HG02763 (cell line): ENCODE results near the gene SYNDIG1L.
A peak's percentile ranks its signal among the peaks of the same experiment; 100 is the strongest.
"Not testable (repeated sequence)": the region's sequence is repeated elsewhere in the genome, so short reads cannot be mapped to it uniquely, and the experiment has no call there.

ENCODE experiments used
- ATAC-seq: cut with Tn5 transposase; IDR thresholded peaks from one replicate; pipeline ENCODE4 v1.9.1; 2021; ENCODE audit warnings: mild to moderate bottlenecking, moderate library complexity; ENCODE audit not compliant: unreplicated experiment

The SYNDIG1L gene

DNA sequence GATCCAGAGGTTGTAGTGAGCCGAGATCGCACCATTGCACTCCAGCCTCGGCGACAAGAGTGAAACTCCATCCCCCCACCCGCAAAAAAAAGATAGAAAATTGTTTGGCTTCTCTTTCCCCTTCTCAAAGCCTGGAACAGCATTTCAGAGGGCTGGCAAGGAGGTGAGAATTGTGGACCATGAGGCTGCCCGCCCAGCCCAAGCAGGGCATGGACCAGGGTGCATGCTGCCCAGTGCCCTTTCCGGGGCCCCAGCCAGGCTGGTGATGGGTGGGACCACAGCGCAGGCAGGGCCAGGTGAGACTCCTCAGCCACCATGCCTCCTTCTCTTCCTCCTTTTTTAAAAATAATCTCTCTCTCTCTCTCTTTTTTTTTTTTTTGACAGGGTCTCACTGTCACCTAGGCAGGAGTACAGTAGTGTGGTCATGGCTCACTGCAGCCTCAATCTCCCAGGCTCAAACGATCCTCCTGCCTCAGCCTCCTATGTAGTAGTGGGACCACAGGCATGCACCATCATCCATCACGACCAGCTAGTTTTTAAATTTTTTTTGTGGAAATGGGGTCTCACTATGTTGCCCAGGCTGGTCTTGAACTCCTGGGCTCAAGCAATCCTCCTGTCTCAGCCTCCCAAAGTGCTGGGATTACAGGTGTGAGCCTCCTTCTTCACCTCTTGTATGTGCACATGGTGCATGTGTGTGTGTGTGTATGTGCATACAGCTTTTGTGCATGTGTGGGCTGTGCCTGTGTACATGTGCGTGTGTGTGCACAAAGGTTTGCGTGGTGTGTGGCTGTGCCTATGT lies 22.2 kb downstream of the SYNDIG1L start:
- ATAC-seq = no peak

DNA sequence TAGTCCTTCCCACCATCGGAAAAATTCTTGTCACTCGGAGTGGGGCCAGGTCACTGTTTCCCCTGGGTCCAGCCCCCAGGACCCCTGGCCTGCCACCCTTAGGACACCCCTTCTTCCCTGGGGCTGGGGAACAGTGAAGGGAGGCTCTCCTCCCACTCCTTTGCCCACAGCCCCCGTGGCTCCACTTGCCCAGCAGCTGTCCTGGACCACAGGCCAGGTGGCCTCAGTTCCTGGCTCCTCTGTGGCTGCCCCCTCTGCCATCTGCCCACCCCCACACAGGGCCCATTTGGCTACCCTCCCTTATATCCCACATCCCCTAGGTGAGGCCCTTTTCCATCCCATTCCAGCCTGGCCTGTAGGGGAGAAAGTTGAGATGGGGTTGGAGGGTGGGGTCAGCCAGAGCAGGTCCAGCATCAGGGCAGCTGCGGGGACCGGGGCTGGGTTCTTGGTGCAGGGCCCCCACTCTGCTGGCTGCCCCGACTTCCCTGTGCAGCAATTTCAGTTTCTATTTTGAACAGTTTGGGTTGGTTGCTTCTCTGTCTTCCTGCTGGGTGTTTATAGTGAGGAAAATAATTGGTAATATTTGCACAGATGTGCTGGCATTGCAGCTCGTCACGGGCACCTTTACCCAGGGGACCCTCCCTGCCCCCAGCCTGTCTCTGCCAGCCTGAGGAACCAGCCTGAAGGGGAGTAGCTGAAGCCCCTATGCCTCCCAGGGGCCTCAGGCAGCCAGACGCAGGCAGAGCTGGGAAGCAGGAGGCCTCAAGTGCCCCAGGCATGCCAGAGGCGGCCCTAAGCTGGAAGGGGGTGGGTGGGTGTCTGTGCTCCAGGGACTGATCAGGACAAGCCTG lies 23.4 kb downstream of the SYNDIG1L start:
- no peak for ATAC-seq

DNA sequence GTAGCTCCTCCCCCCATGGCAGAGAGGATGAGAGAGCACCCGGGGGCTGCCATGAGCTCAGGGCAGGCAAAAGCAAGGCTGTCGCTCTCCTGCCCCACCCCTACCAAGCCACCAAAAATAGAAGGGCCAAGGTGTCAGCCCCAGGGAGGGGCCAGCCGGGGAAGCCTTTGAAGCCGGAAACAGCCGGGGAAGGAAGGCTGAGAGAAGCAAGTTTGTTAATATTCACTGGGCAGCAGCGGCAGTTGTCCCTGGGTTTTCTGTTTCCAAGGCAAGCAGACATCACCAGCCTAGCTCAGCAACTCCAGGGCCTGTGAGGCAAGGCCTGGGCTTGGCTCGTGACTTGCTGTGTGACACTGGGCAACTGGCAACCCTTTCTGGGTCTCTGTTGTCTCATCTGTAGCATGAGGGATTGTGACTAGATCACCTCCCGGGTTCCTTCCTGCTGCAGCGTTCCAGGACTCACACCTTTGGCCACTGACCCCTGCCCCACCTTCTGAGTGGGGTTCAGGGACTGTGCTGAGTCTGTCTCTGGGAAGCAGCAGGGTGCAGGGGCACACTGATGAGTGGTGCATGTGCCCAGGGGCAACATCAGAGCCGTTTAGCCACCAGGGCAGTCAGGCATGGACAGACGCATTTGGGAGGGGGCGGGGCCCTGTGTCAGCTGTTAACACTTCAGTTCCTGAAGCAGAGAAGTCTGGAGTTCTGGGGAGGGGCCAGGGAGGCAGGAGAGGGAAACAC lies 24.3 kb downstream of the SYNDIG1L start:
- ATAC-seq = peak; percentile 62

DNA sequence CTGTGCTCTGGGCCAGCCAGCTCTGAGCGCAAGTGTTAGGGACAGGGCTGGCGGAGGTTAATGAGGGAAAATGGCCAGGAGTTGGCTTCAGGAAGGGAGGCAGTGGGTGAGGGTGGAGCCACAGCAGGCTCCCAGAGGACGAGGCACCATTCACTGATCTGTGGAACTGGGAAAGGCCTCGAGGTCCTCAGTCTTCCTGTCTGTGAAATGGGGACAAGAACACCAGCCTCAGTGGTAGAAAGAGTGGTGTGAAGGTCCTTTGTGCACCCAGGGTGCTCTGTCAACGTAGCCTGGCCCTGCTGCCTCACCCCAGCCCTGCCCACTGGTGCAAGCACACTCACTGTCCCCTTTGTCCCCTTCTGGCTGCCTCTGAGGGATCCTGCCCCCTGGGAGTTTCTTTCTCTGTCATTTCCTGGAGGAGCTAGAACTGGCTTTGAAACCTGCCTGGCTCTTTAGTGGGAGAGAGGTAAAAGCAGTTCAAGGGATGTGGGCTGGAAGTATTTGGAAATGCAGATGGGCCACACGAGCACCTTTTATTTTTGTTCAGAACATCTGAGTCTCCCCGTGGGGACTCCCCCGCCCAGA lies 25.0 kb downstream of the SYNDIG1L start:
- ATAC-seq = no peak

DNA sequence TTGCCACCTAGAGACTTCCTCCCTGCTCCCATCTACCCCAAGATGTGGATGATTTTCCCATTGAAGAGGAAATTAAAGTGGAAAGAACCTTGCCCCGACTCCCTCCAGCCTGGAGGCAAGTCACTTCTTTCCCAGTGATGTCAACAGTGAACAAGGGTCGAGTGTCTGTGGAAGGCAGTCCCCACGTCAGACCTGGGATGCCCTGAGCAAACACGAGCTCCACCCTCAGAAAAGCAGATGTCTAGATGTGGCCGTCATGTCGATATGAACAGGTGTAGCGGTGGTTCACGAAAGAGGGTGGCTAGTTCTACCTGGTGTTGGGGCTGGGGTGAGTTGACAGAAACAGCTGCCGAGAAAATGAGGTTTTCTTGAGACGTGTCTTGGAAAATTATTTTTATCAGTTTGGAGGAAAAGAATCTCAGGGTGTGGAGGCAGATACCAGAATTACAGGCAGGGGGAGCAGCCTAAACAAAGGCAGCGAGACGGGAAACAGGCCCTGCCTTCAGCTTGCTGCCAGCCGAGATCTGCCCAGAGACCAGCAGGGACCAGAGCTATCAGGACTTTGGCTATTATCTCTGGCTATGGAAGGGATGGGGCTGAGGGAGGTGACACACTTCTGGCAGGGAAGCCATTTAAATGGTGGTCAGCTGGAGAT lies 25.9 kb downstream of the SYNDIG1L start:
- no peak for ATAC-seq

DNA sequence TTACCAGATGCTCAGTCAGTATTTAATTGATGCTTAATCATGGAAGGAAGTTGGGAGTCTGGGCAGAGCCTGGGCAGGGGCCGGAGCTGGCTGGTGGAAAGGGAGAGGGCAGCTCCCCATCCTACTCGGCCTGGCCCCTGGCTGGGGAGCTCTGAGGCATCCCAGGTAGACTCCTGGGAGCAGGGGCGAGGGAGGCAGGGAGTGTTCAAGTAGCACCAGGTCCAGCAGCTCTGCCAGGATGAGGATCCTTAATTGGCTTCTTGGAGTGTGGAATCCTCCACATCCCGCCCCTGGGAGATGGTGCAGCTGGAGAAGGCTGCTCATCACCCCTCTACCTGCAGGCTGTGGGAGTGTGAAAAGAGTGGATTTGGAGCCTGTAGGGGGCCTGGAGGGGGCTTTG lies 30.9 kb downstream of the SYNDIG1L start:
- ATAC-seq = no peak

DNA sequence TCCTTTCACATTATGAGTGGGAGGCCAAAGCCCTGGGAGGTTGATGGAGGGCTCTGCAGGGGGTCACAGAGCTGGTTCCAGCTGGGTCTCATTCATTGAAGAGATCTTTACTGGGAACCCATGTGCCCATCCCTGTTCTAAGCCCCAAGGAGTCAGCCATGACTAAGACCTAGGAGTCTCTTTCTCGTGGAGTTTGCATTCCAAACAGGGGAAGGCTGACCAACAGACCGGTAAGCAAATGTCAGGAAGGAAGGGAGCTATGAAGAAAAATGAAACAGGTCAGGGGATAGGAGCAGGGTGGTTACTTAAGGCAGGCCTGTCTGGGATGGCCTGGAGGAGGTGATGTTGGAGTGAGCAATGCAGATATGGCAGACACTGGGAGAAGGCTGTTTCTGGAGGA lies 31.5 kb downstream of the SYNDIG1L start:
- no peak for ATAC-seq

DNA sequence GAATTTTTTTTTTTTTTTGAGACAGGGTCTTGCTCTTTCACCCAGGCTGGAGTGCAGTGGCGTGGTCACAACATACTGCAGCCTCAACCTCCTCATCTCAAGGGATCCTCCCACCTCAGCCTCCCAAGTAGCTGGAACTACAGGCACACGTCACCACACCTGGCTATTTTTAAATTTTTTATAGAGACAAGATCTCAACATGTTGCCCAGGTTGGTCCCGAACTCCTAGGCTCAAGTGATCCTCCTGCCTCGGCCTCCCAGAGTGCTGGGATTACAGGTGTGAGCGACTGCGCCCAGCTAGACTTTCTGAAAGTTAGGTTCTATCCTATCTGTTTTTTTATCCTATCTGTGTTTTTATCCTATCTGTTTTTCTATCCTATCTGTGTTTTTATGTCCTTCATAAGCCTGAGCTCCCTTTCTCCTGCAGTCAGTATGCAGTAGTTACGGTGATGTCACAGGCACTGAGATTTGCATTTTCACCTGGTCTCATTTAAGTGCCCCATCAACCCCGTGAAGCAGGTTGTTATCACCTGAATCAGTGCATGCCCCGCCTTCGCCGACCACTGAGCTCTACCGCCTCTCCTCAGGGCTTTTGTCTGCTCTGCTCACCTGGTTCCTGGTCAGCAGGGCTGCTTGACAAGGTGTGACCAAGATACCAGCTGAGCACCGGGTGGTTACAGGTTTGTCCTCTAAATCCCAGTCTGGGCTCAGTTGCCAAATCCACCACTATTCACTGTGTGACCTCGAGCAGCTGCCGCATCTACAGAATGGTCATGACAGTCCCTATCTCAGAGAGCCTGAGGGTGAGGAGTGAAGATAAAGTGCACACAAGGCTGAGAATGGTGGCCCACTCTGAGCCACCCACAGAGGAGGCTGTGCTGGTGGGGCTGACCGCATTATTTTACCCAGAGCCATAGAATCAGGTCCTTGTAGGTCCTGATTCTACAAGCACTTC lies 33.1 kb downstream of the SYNDIG1L start:
- no peak for ATAC-seq

DNA sequence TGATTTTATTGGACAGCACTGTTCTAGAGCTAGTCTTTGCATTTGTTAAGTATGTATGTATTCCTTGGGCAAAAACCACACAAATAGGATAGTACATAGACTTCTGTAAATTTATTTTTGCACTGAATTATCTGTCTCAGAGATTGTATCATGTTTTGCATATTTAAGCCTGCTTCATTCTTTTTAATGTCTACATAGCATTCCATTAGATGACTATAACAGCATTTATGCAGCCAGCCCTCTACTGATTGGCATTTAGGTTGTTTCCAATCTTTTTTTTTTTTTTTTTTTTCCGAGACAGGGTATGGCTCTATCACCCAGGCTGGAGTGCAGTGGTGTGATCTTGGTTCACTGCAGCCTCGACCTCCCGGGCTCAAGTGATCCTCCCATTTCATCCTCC lies 34.5 kb downstream of the SYNDIG1L start:
- ATAC-seq = no peak

DNA sequence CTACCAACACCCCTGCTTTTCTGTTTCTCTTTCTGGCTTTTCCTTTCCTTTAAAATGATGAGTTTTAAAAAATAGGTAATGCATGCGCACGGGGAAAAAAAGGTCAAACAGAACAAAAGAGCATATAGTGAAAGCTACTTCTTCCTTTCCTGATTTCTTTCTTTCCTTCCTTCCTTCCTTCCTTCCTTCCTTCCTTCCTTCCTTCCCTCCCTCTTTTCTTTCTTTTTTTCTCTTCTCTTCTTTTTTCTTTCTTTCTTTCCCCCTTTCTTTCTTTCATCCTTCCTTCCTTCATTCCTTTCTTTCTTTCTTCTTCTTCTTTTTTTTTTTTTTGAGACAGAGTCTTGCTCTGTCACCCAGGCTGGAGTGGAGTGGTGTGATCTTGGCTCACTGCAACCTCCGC lies 35.5 kb downstream of the SYNDIG1L start:
- not testable (repeated sequence) for ATAC-seq

DNA sequence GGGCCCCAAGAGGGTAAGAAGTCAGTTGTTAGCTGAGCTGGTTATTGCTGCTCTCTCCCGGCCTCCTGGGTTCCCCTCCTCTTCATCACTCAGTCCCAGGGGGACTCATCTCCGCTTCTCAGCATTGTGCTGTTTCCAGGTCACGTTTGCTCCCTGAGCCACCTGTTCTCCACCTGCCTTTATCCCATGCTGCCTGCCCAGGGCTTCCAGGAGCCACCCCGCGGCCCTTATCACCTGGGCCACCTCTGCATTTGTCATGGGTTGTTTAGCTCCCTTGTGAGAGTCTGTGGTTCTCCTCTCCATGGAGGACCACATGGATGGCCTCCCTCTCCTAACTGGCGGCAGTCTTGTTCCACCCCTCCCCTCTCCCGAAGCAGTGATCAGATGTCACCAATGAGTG lies 36.0 kb downstream of the SYNDIG1L start:
- no peak for ATAC-seq

DNA sequence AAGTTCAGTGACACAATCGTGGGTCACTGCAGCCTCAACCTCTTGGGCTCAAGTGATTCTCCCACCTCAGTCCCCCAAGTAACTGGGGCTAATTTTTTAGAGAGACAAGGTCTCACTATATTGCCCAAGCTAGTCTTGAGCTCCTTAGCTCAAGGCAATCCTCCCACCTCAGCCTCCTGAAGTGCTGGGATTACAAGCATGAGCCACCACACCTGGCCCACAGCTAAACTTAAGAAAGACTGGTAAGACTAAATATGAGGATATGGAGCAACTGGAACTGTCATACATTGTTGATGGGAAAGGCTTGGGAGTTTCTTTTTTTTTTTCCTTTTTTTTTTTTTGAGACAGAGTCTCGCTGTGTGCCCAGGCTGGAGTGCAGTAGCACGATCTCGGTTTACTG lies 43.8 kb downstream of the SYNDIG1L start:
- no peak for ATAC-seq

DNA sequence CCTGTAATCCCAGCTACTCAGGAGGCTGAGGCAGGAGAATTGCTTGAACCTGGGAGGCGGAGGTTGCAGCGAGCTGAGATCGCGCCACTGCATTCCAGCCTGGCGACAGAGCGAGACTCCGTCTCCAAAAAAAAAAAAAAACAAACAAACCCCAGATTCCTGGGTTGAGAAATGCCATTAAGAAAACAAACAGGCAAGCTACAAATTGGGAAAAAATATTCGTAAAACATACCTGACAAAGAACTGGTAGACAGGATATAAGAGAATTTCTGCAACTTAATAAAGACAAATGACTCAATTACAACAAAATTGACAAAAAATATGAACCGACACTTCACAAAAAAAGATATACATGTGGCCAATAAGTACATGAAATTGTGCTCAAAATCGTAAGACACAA lies 44.4 kb downstream of the SYNDIG1L start:
- not testable (repeated sequence) for ATAC-seq

DNA sequence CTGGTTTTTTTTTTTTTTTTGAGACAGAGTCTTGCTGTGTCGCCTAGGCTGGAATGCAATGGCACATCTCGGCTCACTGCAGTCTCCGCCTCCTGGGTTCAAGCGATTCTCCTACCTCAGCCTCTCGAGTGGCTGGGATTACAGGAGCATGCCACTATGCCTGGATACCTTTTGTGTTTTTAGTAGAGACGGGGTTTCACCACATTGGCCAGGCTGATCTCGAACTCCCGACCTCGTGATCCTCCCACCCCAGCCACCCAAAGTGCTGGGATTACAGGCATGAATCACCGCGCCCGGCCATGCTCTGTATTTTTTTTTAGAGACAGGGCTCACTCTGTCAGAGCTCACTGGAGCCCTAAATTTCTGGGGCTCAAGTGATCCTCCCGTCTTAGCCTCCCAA lies 45.2 kb downstream of the SYNDIG1L start:
- ATAC-seq = no peak

DNA sequence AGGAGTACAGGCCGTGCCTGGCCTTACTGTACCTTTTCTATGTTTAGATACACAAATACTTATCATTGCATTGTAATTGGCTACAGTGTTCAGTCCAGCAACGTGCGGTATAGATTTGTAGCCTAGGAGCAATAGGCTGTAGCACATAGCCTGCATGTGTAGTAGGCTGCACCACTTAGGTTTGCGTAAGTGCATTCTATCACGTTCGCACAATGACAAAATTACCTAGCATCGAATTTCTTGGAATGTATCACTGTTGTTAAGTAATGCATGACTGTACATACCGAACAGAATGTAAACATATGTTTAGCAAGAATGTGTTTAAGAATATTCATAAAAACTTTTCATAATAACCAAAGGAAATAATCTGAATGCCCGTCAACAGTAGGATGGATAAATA lies 45.8 kb downstream of the SYNDIG1L start:
- no peak for ATAC-seq

DNA sequence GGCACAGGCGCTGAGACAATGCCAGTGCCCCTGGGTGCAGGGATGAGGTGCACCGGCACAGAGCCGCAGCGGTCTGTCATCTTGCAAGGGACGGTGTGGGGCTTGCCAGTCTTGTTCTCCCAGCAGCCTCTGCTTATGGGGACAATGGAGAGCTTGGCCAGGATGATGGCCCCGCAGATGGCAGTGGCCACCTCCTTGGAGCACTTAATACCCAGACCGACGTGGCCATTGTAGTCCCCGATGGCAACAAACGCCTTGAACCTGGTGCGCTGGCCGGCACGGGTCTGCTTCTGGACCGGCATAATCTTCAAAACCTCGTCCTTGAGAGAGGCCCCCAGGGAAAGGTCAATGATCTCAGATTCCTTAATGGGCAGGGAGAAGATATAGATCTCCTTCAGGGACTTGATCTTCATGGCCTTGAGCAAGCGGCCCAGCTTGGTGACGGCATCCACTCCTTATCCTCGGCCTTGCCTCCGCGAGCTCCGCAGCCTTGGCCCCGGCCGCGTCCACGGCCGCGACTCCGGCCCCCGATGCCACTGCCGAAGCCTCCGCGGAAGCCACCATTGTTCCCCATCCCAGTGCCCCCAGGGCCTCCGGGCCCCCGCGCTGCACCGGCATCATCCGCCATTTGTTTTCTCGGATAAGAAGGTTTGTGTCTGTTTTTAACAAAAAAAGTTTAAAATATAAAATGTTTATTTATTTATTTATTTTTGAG lies 47.9 kb downstream of the SYNDIG1L start:
- ATAC-seq = no peak

DNA sequence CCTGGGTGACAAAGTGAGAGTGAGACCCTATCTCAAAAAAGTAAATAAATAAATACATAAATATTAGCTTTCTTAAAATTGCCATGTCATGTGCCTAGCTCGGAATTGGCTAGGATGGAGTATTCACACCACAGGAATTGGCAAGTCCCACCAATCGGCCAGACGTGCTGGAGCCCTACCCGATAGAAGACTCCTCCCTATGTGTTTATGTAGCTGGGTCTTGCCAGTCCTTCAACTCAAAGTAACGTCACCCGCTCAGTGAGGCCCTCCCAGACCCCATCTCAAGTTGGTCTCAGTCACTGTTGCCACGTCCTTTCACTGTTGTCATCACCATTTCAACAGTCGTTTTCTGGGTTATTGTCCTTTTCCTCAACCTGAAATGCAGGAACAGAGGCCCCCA lies 57.6 kb downstream of the SYNDIG1L start:
- no peak for ATAC-seq

DNA sequence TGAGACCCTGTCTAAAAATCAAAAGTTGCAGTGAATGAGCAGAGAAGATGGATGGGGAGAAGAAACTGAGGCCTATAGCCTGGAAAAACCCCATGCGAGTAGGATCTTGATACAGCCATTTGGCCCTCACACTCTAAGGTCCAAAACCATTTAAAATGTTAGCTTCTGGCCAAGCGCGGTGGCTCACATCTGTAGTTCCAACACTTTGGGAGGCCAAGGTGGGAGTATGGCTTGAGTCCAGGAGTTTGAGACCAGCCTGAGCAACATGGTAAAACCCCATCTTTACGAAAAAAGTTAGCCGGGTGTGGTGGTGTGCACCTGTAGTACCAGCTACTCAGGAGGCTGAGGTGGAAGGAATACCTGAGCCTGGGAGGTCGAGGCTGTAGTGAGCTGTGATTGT lies 58.0 kb downstream of the SYNDIG1L start:
- ATAC-seq = no peak
